ENCODE data around the gene SPTLC3.
"Not testable (repeated sequence)": the region's sequence is repeated elsewhere in the genome, so short reads cannot be mapped to it uniquely, and the experiment has no call there.

SPTLC3 gene

DNA sequence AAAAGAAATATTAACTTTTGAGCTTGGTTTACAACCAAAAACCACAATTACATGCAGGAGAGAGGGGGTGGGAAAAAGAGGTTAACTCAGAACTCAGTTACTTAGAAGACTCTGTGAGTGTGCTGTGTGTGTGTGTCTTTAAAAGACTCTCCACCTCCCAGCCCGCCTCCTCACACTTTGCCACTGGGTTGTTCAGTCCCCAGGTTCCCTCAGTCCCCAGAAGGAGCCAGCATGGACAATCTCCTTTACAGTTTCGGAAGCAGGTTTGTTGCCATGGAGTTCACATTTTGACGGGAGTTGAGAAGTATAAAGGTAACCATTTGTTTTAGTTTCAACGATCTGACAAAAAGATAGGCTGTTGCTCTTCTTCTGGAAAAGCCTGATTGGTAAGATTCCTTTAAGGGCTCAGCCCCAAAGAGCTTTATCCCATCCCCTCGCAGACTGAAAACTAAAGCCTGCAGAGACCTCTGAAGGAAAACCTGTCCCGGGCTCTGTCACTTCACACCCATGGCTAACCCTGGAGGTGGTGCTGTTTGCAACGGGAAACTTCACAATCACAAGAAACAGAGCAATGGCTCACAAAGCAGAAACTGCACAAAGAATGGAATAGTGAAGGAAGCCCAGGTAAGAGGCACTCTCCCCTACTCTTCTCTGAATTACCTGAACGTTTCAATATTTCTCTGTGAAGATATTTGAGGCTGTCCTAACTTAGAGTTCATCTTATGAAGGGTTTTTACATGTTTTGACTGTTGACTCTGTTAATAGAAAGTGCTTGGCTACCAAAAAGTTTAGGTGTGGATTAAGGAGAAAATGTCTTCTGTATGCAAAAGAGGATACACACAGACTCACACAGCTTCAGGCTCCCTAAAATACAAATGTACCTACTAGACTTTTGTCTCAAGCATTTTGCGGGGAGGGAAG is at the start of gene SPTLC3:
Gene SPTLC3 (plus strand): TSS at position 212 of the 921 bp plus-strand sequence. CDS start 296 bp downstream, at position 508.
- DNase-seq = peak; percentile 82
- in situ Hi-C loops (cut with HindIII; ENCODE audit: low pct_ligation_motif_present, low pct_unique_long_range_greater_than_20kb, low sequenced_read_pairs) = no loop called here

DNA sequence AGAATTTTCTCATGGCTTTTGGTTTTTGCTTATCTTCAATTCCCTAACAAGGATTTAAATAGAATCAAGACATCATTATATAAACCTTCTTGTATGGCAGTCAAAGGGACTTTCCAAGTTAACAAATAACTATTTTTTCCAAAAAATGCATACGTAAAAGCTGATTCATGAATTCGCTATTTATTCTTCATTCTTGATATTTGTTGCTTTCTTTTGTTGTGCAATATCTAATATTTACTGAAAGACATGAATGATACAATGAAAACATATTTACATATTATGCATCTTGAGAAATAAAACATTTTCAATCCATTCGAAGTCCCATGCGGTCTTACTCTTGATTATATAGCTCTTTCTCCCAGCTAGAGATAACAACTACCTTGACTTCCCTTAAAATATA is 47.0 kb upstream of the SPTLC3 start:
- in situ Hi-C loops (cut with HindIII; ENCODE audit: low pct_ligation_motif_present, low pct_unique_long_range_greater_than_20kb, low sequenced_read_pairs) = no loop called here
- no peak for DNase-seq

- in situ Hi-C loops (cut with HindIII; ENCODE audit: low pct_ligation_motif_present, low pct_unique_long_range_greater_than_20kb, low sequenced_read_pairs) = no loop called here
- DNase-seq = no peak
Measured at GRCh38 chr20:12962895-12963294, 45.9 kb upstream of the SPTLC3 start.

- in situ Hi-C loops (cut with HindIII; ENCODE audit: low pct_ligation_motif_present, low pct_unique_long_range_greater_than_20kb, low sequenced_read_pairs) = no loop called here
- DNase-seq = no peak
Measured at GRCh38 chr20:12963416-12963815, 45.4 kb upstream of the SPTLC3 start.

GRCh38 chr20:12965212-12965869 is 43.4 kb upstream of the SPTLC3 start:
- no peak for DNase-seq
- in situ Hi-C loops (cut with HindIII; ENCODE audit: low pct_ligation_motif_present, low pct_unique_long_range_greater_than_20kb, low sequenced_read_pairs) = no loop called here

- no peak for DNase-seq
- in situ Hi-C loops (cut with HindIII; ENCODE audit: low pct_ligation_motif_present, low pct_unique_long_range_greater_than_20kb, low sequenced_read_pairs) = no loop called here
Measured at GRCh38 chr20:12965870-12966251, 42.9 kb upstream of the SPTLC3 start.

DNA sequence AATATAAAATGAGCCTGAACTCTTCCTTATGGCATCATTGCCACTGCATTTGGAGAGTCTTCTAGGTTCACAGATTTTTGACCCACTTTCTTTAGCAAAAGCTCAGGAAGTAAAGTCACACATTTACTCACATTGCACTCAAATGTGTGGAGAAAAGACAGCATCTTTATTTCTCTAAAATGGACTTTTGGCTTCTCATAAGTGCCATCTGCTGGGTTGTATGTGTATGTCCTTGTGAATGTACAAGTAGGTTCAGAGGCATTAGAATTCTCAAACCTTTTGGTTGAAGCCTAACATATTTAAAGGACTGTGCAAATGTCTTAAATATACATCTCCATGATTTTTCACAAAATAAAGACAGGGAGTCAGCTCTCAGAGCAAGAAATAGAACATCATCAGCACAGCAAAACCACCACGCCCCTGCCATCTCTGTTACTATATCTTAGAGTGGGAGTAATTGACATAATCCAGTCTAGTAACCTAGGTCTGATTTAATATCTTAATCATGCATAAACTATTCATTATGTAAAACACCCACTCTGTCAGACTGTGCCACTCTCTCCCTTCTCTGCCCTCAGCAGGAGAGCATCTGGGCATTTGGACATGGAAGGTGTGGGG is 42.2 kb upstream of the SPTLC3 start:
- in situ Hi-C loops (cut with HindIII; ENCODE audit: low pct_ligation_motif_present, low pct_unique_long_range_greater_than_20kb, low sequenced_read_pairs) = no loop called here
- peak; percentile 48 for DNase-seq

- in situ Hi-C loops (cut with HindIII; ENCODE audit: low pct_ligation_motif_present, low pct_unique_long_range_greater_than_20kb, low sequenced_read_pairs) = no loop called here
- DNase-seq = no peak
Measured at GRCh38 chr20:12967932-12968331, 40.8 kb upstream of the SPTLC3 start.

DNA sequence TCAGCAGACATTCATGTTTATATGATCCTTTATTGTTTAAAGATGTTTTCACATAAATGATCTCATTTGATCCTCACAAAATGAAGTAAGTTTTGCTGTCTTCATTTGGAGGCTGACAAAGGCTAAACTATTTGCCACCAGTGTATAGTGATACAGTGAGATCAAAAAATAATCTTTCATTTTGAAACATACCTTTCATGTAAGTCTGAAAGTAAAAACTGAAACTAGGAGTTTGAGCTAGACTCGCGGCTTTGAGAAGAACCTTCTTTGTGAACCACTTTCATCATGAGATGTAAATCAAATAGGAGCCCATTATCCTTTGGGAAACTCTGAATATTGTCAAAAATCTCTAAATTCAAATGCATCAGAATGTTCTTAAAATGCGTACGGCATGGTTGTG is 40.3 kb upstream of the SPTLC3 start:
- in situ Hi-C loops (cut with HindIII; ENCODE audit: low pct_ligation_motif_present, low pct_unique_long_range_greater_than_20kb, low sequenced_read_pairs) = no loop called here

DNA sequence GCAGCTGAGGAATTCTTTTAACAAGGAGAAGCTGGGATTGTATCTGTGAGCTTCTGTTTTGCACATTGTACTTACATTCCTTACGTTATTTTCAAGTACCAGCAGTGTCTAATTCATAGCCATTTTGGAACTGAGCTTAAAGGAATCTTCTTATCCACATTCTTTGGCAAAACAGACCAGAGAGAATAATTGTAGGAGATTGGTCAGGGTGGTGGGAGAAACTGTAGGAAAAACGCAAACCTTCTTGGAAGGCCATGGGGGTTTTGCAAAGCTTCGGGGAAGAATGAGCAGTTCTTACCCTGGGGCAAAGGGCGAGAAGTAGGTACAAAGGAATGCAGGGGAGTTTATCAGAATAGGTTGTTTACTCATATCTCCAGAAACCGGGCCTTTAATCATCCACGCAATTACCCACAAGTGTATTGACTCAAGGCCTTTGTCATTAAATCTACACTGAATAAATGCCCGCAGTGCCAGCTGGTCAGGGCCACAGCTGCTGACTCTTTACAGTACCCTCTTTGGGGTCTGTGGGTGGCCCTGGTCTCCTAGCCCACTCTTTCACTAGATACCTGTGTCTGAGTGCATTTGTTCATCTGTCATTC is 39.6 kb upstream of the SPTLC3 start:
- DNase-seq = no peak
- in situ Hi-C loops (cut with HindIII; ENCODE audit: low pct_ligation_motif_present, low pct_unique_long_range_greater_than_20kb, low sequenced_read_pairs) = no loop called here

More for the DNA sequence above, 40.3 kb upstream of the SPTLC3 start:
- DNase-seq = no peak

DNA sequence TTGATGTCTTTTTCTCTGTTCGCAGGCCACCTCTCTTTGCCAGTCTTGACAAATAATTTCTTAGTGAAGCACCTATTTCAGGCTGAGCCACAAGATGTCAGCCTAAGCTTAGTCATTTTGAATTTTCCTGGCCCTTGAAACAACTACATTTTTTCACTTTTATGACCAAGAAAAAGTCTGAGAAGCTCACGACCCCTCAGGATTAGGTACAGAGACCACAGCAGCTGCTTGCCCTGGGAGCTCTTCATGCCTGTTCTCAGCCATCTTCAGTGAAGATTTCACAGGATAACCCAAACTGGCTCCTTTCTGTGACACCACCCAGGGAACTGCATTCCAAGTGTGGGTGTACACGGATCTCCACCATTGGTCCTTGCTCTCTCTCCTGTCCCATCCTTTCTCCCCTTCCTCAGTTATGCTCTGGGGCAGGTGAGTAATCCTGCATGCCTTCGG is 38.4 kb upstream of the SPTLC3 start:
- in situ Hi-C loops (cut with HindIII; ENCODE audit: low pct_ligation_motif_present, low pct_unique_long_range_greater_than_20kb, low sequenced_read_pairs) = no loop called here
- DNase-seq = peak; percentile 44

GRCh38 chr20:12975833-12976608 is 32.8 kb upstream of the SPTLC3 start:
- no peak for DNase-seq
- in situ Hi-C loops (cut with HindIII; ENCODE audit: low pct_ligation_motif_present, low pct_unique_long_range_greater_than_20kb, low sequenced_read_pairs) = no loop called here

GRCh38 chr20:12976720-12977309 is 32.0 kb upstream of the SPTLC3 start:
- no peak for DNase-seq
- in situ Hi-C loops (cut with HindIII; ENCODE audit: low pct_ligation_motif_present, low pct_unique_long_range_greater_than_20kb, low sequenced_read_pairs) = no loop called here

DNA sequence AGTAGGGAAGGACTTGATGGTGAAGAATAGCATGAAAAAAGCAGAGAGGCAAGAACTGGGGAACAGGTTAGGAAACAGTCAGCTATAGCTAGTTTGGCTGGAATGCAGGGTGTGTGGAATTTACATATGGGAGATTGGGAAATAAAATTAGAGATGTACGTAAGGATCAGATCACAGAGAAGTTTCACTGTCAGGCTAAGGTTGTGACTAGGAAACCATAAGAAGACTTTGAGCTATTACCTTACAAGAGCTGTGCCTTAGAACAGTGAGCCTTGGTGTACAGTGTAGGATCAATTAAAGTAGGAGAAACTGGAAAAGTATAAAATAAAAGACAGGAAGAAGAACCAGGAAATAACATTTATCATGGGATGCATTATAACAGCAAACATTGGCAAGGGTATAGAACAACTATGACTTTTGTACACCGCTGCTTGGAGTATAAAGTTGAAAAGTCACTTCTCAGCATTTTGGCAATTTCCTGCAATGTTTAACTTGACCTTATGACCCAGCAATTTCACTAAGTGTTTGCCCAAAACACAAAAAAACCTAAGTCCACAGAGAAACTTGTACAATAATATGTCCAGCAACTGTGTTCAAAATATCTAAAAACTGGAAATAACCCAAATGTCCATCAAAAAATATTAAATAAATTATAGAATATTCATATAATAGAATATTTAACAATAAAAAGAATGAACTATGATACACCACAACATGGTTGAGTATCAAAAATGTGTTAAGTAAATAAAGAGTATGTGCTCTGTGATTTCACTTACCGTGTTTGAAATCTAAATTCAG is 31.2 kb upstream of the SPTLC3 start:
- DNase-seq = no peak
- in situ Hi-C loops (cut with HindIII; ENCODE audit: low pct_ligation_motif_present, low pct_unique_long_range_greater_than_20kb, low sequenced_read_pairs) = no loop called here

- DNase-seq = no peak
- in situ Hi-C loops (cut with HindIII; ENCODE audit: low pct_ligation_motif_present, low pct_unique_long_range_greater_than_20kb, low sequenced_read_pairs) = no loop called here
Measured at GRCh38 chr20:12978126-12978394, 30.7 kb upstream of the SPTLC3 start.

DNA sequence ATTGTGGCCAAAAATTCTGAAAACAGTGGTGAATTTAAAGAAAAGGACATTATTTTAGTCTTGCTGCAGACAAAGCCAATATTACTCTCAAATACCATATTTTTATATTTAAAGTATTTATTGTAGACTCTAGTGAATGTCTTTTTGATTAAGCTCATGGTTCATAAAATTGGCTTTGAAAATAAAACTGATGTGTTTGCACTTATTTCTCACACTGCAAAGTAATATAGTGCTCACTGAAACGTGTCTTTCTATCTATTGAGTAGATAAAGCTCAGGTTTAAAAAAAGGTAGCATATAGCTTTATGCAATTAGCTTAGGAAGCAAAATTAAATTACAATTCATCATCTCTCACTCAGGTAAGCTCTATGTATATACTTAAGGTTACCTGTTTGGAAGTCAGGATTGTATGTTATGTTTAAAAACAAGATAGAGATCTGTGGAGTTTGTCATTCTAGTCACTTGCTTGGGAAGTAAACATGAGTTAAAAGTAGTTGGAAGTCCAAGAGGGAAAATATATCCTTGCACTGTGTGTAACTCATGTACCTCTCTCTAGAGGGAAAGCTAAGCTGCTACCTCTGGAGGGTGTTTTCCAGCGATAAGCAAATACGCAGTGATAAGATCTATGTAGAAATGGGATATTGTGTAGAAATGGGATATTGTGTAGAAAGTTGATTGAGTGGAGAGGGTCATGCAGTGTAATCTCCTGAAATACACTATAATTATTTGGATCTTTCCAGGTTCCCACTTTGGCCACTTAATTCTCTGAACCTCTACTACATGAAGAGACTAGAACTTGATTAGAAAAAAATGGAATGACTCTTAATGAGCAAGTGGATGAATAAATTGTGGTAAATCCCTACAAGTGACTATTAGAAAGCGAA is 29.9 kb upstream of the SPTLC3 start:
- in situ Hi-C loops (cut with HindIII; ENCODE audit: low pct_ligation_motif_present, low pct_unique_long_range_greater_than_20kb, low sequenced_read_pairs) = no loop called here
- no peak for DNase-seq

DNA sequence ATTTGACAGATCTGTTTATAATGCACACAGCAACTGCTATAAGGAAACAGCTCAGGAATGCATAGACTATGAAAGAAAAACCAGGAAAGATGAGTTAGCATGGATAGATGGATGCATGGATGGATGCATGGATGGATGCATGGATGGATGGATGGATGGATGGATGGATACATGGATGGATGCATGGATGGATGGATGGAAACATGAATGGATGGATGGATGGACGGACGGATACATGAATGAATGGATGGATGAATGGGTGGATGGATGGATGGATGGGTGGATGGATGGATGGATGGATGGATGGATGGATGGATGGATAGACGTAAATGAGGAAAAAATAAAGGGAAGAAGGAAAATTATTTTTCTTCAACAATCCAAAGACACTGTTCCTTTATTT is 29.1 kb upstream of the SPTLC3 start:
- in situ Hi-C loops (cut with HindIII; ENCODE audit: low pct_ligation_motif_present, low pct_unique_long_range_greater_than_20kb, low sequenced_read_pairs); DNase-seq: not testable (repeated sequence)
